ENCODE measurements around the gene SIL1.

- TF ChIP-seq CTCF (IDR thresholded peaks at IDR 0.05; ENCODE audit: low read length) (no peak), EZH2 (IDR thresholded peaks at IDR 0.05; ENCODE audit: borderline replicate concordance, low read length) (no peak)
Observed at GRCh38 chr5:138996120-138996519, 202.0 kb downstream of the SIL1 start.

Data from OCI-LY1 (cell line).